ENCODE data around the gene FAM20C.

The FAM20C gene

DNA sequence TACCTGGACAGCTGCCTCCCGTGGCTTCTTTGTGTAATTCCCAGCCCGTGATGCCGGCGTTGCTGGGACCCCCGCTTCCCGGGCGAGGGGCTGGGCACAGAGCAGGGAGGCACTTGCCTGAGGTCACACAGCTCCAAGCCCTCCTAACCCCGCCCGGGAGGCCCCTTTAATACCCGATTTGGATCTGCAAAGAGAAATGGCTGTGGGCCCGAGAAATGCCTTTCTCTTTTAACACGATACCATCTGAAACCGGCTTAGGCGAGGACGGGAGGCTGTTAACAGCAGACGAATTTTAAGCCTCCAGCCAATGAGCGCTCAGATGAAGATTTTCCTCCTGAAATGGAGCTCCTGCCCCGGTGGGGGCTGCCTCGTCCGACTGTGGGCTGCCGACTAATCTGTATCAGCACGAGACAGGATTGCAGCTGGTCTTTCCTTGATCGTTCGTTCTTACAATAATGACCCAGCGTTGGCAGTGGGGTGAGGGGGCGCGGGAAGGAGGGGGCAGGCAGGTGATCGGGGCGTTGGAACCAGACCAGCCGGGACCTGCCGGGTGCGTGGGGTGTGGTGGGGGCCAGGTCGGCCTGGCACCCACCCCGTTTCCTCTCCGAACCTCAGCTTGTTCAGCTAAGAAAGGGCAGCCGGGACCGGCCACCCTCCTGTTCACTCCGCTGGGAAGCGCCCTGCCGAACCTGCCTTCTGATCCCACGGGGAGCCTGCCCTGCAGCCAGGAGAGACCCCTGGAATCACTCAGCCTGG, 61.4 kb downstream of the FAM20C start:
- H3K4me1 ChIP-seq = no peaks in the 10 kb centered on the region
- H3K36me3 ChIP-seq = no peaks in the 10 kb centered on the region
- DNase-seq = no peak
- no peaks in the 10 kb centered on the region for H3K27me3 ChIP-seq
- no peak overlapping the region for H3K4me3 ChIP-seq (ENCODE audit: low read depth, low read length)
- no peaks in the 10 kb centered on the region; the same call in 1 of the 2 replicates for H3K9me3 ChIP-seq
- TF ChIP-seq, protein P1, sequence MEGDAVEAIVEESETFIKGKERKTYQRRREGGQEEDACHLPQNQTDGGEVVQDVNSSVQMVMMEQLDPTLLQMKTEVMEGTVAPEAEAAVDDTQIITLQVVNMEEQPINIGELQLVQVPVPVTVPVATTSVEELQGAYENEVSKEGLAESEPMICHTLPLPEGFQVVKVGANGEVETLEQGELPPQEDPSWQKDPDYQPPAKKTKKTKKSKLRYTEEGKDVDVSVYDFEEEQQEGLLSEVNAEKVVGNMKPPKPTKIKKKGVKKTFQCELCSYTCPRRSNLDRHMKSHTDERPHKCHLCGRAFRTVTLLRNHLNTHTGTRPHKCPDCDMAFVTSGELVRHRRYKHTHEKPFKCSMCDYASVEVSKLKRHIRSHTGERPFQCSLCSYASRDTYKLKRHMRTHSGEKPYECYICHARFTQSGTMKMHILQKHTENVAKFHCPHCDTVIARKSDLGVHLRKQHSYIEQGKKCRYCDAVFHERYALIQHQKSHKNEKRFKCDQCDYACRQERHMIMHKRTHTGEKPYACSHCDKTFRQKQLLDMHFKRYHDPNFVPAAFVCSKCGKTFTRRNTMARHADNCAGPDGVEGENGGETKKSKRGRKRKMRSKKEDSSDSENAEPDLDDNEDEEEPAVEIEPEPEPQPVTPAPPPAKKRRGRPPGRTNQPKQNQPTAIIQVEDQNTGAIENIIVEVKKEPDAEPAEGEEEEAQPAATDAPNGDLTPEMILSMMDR (IDR thresholded peaks at IDR 0.05; ENCODE audit: low read depth, low read length) = no peak

DNA sequence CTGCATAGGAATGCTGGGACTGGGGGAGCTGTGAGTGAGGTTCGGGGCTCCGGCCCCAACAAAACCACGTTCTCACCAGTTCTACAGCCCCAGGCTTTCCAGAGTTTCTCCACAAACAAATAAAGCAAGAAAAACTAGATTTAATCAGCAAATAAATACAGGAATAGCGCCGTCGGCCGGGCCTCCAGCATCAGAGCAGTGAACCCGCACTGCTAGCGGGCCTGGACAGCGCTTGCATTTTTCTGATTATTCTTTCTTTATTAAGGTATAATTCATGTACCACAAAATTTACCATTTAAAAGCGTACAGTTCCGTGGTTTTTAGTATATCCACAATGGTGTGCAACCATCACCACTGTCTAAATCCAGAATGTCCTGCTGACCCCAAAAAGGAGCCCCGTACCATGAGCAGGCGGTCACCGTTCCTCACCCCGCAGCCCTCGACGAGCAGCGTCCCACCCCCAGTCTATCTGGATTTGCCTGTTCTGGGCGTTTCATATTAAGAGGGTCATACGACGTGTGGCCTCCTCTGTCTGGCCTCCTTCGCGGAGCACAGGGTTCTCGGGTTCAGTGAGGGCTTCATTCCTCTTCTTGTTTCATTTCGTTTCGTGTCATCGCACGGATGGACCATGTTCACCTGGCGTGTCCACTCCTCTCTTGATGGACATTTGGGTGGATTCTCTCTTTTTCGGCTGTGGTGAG, 62.1 kb downstream of the FAM20C start:
- TF ChIP-seq, protein P1 (IDR thresholded peaks at IDR 0.05; ENCODE audit: low read depth, low read length) = no peak
- H3K4me1 ChIP-seq = no peaks in the 10 kb centered on the region
- no peak for DNase-seq
- no peak overlapping the region for H3K4me3 ChIP-seq (ENCODE audit: low read depth, low read length)
- H3K27me3 ChIP-seq = no peaks in the 10 kb centered on the region
- no peaks in the 10 kb centered on the region; the same call in 1 of the 2 replicates for H3K9me3 ChIP-seq
- H3K36me3 ChIP-seq = no peaks in the 10 kb centered on the region

DNA sequence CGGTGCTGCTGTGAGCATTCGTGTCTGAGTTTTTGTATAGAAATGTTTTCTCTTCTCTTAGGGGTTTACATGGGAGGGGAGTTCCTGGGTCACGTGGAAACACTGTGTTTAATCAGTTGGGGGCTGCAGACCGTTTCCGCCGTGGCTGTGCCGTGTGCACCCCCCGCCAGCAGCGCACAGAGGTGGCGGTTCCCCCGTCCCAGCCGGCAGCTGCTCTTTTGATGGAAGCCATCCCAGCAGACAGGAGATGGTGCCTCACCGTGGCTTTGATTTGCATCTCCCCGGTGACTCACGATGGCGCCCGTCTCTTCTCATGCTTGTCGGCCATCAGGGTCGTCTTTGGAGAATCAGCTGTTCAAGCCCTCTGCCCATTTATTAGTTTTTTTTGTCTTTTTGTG, 62.7 kb downstream of the FAM20C start:
- H3K9me3 ChIP-seq = no peaks in the 10 kb centered on the region; the same call in 1 of the 2 replicates
- no peaks in the 10 kb centered on the region for H3K36me3 ChIP-seq
- no peak overlapping the region for H3K4me3 ChIP-seq (ENCODE audit: low read depth, low read length)
- no peaks in the 10 kb centered on the region for H3K4me1 ChIP-seq
- no peaks in the 10 kb centered on the region for H3K27me3 ChIP-seq
- no peak for DNase-seq
- TF ChIP-seq, protein P1 (IDR thresholded peaks at IDR 0.05; ENCODE audit: low read depth, low read length) = no peak

DNA sequence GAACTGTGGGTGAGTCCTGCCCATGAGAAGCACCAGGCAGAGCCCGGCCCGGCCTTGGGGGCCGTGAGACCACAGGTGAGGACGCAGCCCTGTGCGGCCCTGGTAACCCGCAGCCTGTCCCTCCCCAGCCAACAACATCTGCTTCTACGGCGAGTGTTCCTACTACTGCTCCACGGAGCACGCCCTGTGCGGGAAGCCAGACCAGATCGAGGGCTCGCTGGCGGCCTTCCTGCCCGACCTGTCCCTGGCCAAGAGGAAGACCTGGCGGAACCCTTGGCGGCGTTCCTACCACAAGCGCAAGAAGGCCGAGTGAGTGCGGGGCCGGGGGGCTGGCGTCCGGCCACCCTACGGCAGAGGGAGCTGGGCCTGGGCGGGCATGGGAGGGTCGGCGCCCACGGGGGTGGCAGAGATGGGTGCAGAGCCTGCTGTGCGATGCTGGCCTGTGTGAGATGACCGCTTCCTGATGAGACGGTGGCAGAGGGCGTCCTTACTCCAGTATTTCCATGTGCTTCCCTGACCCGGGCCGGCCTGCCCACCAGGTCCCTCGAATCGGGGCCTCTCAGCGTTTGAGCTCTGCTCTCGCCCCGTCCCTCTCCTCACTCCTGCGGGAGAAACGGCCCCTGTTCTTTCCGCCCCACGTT, 63.5 kb downstream of the FAM20C start:
- H3K36me3 ChIP-seq = no peaks in the 10 kb centered on the region
- no peaks in the 10 kb centered on the region; the same call in 1 of the 2 replicates for H3K9me3 ChIP-seq
- DNase-seq = no peak
- no peaks in the 10 kb centered on the region for H3K27me3 ChIP-seq
- no peak overlapping the region for H3K4me3 ChIP-seq (ENCODE audit: low read depth, low read length)
- TF ChIP-seq, protein P1 (IDR thresholded peaks at IDR 0.05; ENCODE audit: low read depth, low read length) = no peak
- H3K4me1 ChIP-seq = no peaks in the 10 kb centered on the region

DNA sequence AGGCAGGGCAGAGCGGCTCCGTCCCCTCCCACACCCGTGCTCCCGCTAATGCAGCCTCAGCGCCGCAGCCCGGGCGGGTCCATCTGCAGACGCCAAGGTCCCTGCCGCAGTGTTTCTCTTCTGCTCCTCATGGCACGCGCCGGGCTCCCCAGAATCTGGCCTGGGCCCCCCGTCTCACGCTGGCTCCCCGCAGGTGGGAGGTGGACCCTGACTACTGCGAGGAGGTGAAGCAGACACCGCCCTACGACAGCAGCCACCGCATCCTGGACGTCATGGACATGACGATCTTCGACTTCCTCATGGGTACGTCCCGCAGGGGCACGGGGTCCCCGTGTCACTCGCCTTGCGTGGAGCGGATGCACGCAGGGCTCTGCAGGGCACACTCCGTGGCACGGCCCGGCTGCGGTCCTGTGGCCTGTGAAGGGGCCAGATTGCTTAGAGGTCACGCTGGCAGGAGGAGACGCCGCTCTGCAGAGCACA, 64.1 kb downstream of the FAM20C start:
- Histone ChIP-seq H3K27me3 (no peaks in the 10 kb centered on the region), H3K4me1 (no peaks in the 10 kb centered on the region), H3K36me3 (no peaks in the 10 kb centered on the region), H3K9me3 (no peaks in the 10 kb centered on the region; the same call in 1 of the 2 replicates), H3K4me3 (ENCODE audit: low read depth, low read length) (no peak overlapping the region)
- DNase-seq = no peak
- TF ChIP-seq, protein P1 (IDR thresholded peaks at IDR 0.05; ENCODE audit: low read depth, low read length) = no peak
